Right lobe of liver (tissue), 4 donors: ENCODE measurements around the gene SBSN.

ENCODE experiments used
- CTCF ChIP-seq, 4 donors: fragments of 200-600 bp in 3 of 4; fragments of 450-650 bp in 1 of 4; IDR thresholded peaks; one replicate each; pipeline versions ENCODE4 v1.5.1 to v1.8.0; 2016 to 2022; ENCODE audit warnings: antibody characterized with exemption in 4 of 4, mild to moderate bottlenecking in 2 of 4
- POLR2A ChIP-seq: fragments of 450-650 bp; IDR thresholded peaks from one replicate; pipeline ENCODE4 v1.6.1; 2017; ENCODE audit warnings: antibody characterized with exemption, mild to moderate bottlenecking
- donor health status: DM: no; HTN: no; CAD: no.
- donor health status: DM: no; HTN: no; CAD: no.
- donor health status: DM: no; HTN: yes; CAD: no.

- TF ChIP-seq CTCF (IDR thresholded peaks at IDR 0.05) (no peak), POLR2A (no peak)
Observed at GRCh38 chr19:35491836-35492360, 36.2 kb downstream of the SBSN start.
